ENCODE data around the gene SLC25A21. TPM values are rescaled to one million over a fixed set of nuclear protein-coding genes. Genes with fewer than 3 reads are reported as not detected.

The SLC25A21 gene
- total RNA-seq, 4 donors from 2014 or later, result 0.82 to 11.1 TPM; not detected in 2

- no peaks in the 10 kb centered on the region for H3K4me1 ChIP-seq
- 82% methylated on average over 3 of the region's 3 CpGs for WGBS, 2 donors (ENCODE audit: low coverage in 1 of 2)
- H3K27me3 ChIP-seq, result no peaks in the 10 kb centered on the region
- TF ChIP-seq EP300 (IDR thresholded peaks at IDR 0.05; ENCODE audit: low read depth) (no peak), POLR2A (IDR thresholded peaks at IDR 0.05) (no peak), POLR2AphosphoS5 (IDR thresholded peaks at IDR 0.05) (no peak)
- TF ChIP-seq, protein P1, sequence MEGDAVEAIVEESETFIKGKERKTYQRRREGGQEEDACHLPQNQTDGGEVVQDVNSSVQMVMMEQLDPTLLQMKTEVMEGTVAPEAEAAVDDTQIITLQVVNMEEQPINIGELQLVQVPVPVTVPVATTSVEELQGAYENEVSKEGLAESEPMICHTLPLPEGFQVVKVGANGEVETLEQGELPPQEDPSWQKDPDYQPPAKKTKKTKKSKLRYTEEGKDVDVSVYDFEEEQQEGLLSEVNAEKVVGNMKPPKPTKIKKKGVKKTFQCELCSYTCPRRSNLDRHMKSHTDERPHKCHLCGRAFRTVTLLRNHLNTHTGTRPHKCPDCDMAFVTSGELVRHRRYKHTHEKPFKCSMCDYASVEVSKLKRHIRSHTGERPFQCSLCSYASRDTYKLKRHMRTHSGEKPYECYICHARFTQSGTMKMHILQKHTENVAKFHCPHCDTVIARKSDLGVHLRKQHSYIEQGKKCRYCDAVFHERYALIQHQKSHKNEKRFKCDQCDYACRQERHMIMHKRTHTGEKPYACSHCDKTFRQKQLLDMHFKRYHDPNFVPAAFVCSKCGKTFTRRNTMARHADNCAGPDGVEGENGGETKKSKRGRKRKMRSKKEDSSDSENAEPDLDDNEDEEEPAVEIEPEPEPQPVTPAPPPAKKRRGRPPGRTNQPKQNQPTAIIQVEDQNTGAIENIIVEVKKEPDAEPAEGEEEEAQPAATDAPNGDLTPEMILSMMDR (IDR thresholded peaks at IDR 0.05), result no peak
- in situ Hi-C loops (cut with MboI; ENCODE audit: low pct_ligation_motif_present in 1 of 4, low pct_unique_long_range_greater_than_20kb in 1 of 4, low sequenced_read_pairs in 3 of 4) (no loop called here), intact Hi-C loops (cut with DNase I; ENCODE audit: low total_unique reads) (no loop called here)
- H3K27ac ChIP-seq, result no peak overlapping the region
- no peak overlapping the region for H3K4me3 ChIP-seq
- peaks cover 4 to 6% of the 10 kb centered on the region in 2 donors for H3K9me3 ChIP-seq
- H3K36me3 ChIP-seq, result no peaks in the 10 kb centered on the region
- no peak for DNase-seq
Observed at GRCh38 chr14:37122288-37122687, 50.1 kb downstream of the SLC25A21 start.

DNA sequence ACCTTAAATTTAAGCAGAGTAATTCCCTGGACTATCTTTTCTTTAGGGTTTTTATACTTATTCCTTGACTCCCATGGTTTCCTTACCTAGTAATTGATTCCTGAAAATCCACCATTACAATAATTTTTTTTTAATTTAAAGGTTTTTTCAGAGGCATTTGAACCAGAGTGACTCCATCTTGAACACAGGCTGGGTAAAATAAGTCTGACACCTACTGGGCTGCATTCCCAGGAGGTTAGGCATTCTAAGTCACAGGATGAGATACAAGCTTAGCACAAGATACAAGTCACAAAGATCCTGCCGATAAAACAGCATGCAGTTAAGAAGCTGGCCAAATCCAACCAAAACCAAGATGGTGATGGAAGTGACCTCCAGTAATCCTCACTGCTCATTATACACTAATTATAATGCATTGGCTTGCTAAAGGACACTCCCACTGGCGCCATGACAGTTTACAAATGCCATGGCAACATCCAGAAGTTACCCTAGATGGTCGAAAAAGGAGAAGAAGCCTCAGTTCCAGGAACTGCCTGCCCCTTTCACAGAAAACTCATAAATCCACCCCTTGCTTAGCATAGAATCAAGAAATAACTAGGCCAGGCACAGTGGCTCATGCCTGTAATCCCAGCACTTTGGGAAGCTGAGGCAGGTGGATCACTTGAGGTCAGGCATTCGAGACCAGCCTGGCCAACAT lies 53.6 kb downstream of the SLC25A21 start:
- no peak for TF ChIP-seq POLR2AphosphoS5 (IDR thresholded peaks at IDR 0.05)
- H3K27ac ChIP-seq, result no peak overlapping the region
- H3K9me3 ChIP-seq, result peaks cover 4 to 6% of the 10 kb centered on the region in 2 donors
- no peaks in the 10 kb centered on the region for H3K27me3 ChIP-seq
- H3K4me1 ChIP-seq, result no peaks in the 10 kb centered on the region
- intact Hi-C loops (cut with DNase I; ENCODE audit: low total_unique reads) (no loop called here), in situ Hi-C loops (cut with MboI; ENCODE audit: low pct_ligation_motif_present in 1 of 4, low pct_unique_long_range_greater_than_20kb in 1 of 4, low sequenced_read_pairs in 3 of 4) (no loop called here)
- DNase-seq, result no peak
- 62 to 71% methylated on average over 3 to 4 of the region's 4 CpGs for WGBS, 2 donors (ENCODE audit: low coverage in 1 of 2)
- no peak overlapping the region for H3K4me3 ChIP-seq
- no peaks in the 10 kb centered on the region for H3K36me3 ChIP-seq

GRCh38 chr14:37116933-37117849 lies 55.2 kb downstream of the SLC25A21 start:
- H3K27ac ChIP-seq, result no peak overlapping the region
- H3K4me1 ChIP-seq, result no peaks in the 10 kb centered on the region
- no peak for DNase-seq
- WGBS, 2 donors (ENCODE audit: low coverage in 1 of 2), result 68 to 69% methylated on average over 5 of the region's 5 CpGs
- peaks cover 4 to 6% of the 10 kb centered on the region in 2 donors for H3K9me3 ChIP-seq
- in situ Hi-C loops (cut with MboI; ENCODE audit: low pct_ligation_motif_present in 1 of 4, low pct_unique_long_range_greater_than_20kb in 1 of 4, low sequenced_read_pairs in 3 of 4), result no loop called here
- no peak for TF ChIP-seq EP300 (IDR thresholded peaks at IDR 0.05; ENCODE audit: low read depth)
- TF ChIP-seq POLR2A (IDR thresholded peaks at IDR 0.05), result no peak
- no peak for TF ChIP-seq POLR2AphosphoS5 (IDR thresholded peaks at IDR 0.05)
- TF ChIP-seq, protein P1 (IDR thresholded peaks at IDR 0.05), result no peak
- intact Hi-C loops (cut with DNase I; ENCODE audit: low total_unique reads), result no loop called here
- H3K36me3 ChIP-seq, result no peaks in the 10 kb centered on the region
- no peaks in the 10 kb centered on the region for H3K27me3 ChIP-seq
- no peak overlapping the region for H3K4me3 ChIP-seq

- Histone ChIP-seq H3K27ac (no peak overlapping the region), H3K36me3 (no peaks in the 10 kb centered on the region), H3K4me1 (no peaks in the 10 kb centered on the region), H3K9me3 (peaks cover 4 to 6% of the 10 kb centered on the region in 2 donors), H3K4me3 (no peak overlapping the region), H3K27me3 (no peaks in the 10 kb centered on the region)
- intact Hi-C loops (cut with DNase I; ENCODE audit: low total_unique reads), result no loop called here
- TF ChIP-seq POLR2A (IDR thresholded peaks at IDR 0.05) (no peak), POLR2AphosphoS5 (IDR thresholded peaks at IDR 0.05) (no peak), EP300 (IDR thresholded peaks at IDR 0.05; ENCODE audit: low read depth) (no peak)
- TF ChIP-seq, protein P1 (IDR thresholded peaks at IDR 0.05), result no peak
- in situ Hi-C loops (cut with MboI; ENCODE audit: low pct_ligation_motif_present in 1 of 4, low pct_unique_long_range_greater_than_20kb in 1 of 4, low sequenced_read_pairs in 3 of 4), result no loop called here
- no peak for DNase-seq
- 70 to 88% methylated on average over 1 of the region's 1 CpG for WGBS, 2 donors (ENCODE audit: low coverage in 1 of 2)
Observed at GRCh38 chr14:37115406-37115805, 57.0 kb downstream of the SLC25A21 start.
